Activated CD4-positive, CD25-positive, alpha-beta regulatory T cell treated with anti-CD3 and anti-CD28 coated beads, Interleukin-2, amount 50 U/mL, for 24 hours (primary cell): ENCODE measurements around the gene LSM10.

Experiments used
- ATAC-seq, 2 donors: fragments of 150-1000 bp; cut with Tn5 transposase; one replicate each; pipeline ENCODE4 v1.10.0; 2021; ENCODE audit warnings: mild to moderate bottlenecking in 1 of 2, moderate library complexity in 1 of 2

The LSM10 gene

GRCh38 chr1:36349839-36350238, 47.9 kb downstream of the LSM10 start:
- ATAC-seq, result no peak

- ATAC-seq, result peak in 1 of 2 donors; percentile 38
These were observed 48.5 kb downstream of the LSM10 start for GRCh38 chr1:36349241-36349671.

GRCh38 chr1:36346741-36347370, 50.9 kb downstream of the LSM10 start:
- no peak for ATAC-seq

GRCh38 chr1:36345353-36345752, 52.4 kb downstream of the LSM10 start:
- no peak for ATAC-seq

GRCh38 chr1:36344395-36344680, 53.4 kb downstream of the LSM10 start:
- ATAC-seq, result no peak

- no peak for ATAC-seq
These were observed 53.9 kb downstream of the LSM10 start for GRCh38 chr1:36343651-36344394.
